Loucy (cell line): ENCODE measurements around the gene SART3.

Experiments used
- H2AFZ ChIP-seq: fragments of 200-600 bp; sonication (generic); 2 replicates; pipeline ENCODE4 v1.6.0; 2016; ENCODE audit warnings: antibody characterized with exemption, mild to moderate bottlenecking, low read length, moderate library complexity
- H3F3A ChIP-seq: fragments of 200-600 bp; 2 replicates; pipeline ENCODE4 v1.6.0; 2016; ENCODE audit warnings: antibody characterized with exemption, low read depth, mild to moderate bottlenecking
- H3K27me3 ChIP-seq: fragments of 200-600 bp; sonication (generic); 2 replicates; pipeline ENCODE4 v1.6.1; 2014; ENCODE audit warnings: low read length, mild to moderate bottlenecking; ENCODE audit not compliant: insufficient read depth, poor library complexity, severe bottlenecking
- H3K36me3 ChIP-seq: fragments of 200-600 bp; sonication (generic); 2 replicates; pipeline ENCODE4 v1.6.1; 2016; ENCODE audit warnings: low read length; ENCODE audit not compliant: insufficient read depth
- H3K4me1 ChIP-seq: fragments of 200-600 bp; sonication (generic); 2 replicates; pipeline ENCODE4 v1.5.1; 2014; ENCODE audit warnings: low read length, mild to moderate bottlenecking; ENCODE audit not compliant: insufficient read depth, poor library complexity, severe bottlenecking
- H3K4me2 ChIP-seq: fragments of 200-600 bp; sonication (generic); 2 replicates; pipeline ENCODE4 v1.6.0; 2014; ENCODE audit warnings: antibody characterized with exemption, low read length, low read depth, mild to moderate bottlenecking; ENCODE audit not compliant: poor library complexity, severe bottlenecking
- H3K4me3 ChIP-seq: fragments of 200-600 bp; sonication (generic); 2 replicates; pipeline ENCODE4 v1.5.1; 2014; ENCODE audit warnings: low read length, mild to moderate bottlenecking, mixed read lengths; ENCODE audit not compliant: poor library complexity, severe bottlenecking
- H3K79me2 ChIP-seq: fragments of 200-600 bp; sonication (generic); 2 replicates; pipeline ENCODE4 v1.6.1; 2014; ENCODE audit warnings: low read length; ENCODE audit not compliant: insufficient read depth
- H3K9ac ChIP-seq: fragments of 200-600 bp; sonication (generic); 2 replicates; pipeline ENCODE4 v1.6.0; 2014; ENCODE audit warnings: mild to moderate bottlenecking, low read depth, low read length, moderate library complexity; ENCODE audit not compliant: poor library complexity, severe bottlenecking
- H3K9me2 ChIP-seq: fragments of 200-600 bp; sonication (generic); replicated peaks from 2 replicates; pipeline ENCODE4 v1.6.1; 2016; ENCODE audit warnings: low read depth, low read length, mixed read lengths
- H3K9me3 ChIP-seq: fragments of 200-600 bp; sonication (generic); 2 replicates; pipeline ENCODE4 v1.6.1; 2014; ENCODE audit warnings: mild to moderate bottlenecking, antibody characterized with exemption, low read length, low read depth; ENCODE audit not compliant: insufficient read depth
- H4K20me1 ChIP-seq: fragments of 200-600 bp; sonication (generic); 2 replicates; pipeline ENCODE4 v1.6.0; 2014; ENCODE audit warnings: antibody characterized with exemption, low read length, mild to moderate bottlenecking; ENCODE audit not compliant: insufficient read depth, poor library complexity, severe bottlenecking
- EZH2phosphoT487 ChIP-seq: fragments of 200-600 bp; IDR thresholded peaks from 2 replicates; pipeline ENCODE4 v1.6.1; 2018; ENCODE audit warnings: antibody characterized with exemption, mild to moderate bottlenecking, moderate library complexity, borderline replicate concordance
- TF ChIP-seq, protein P1 (sequence below): fragments of 200-600 bp; sonication (generic); conservative IDR thresholded peaks from 2 replicates; pipeline ENCODE4 v1.5.1; 2014; ENCODE audit warnings: mild to moderate bottlenecking, antibody characterized with exemption, low read length

SART3 gene

DNA sequence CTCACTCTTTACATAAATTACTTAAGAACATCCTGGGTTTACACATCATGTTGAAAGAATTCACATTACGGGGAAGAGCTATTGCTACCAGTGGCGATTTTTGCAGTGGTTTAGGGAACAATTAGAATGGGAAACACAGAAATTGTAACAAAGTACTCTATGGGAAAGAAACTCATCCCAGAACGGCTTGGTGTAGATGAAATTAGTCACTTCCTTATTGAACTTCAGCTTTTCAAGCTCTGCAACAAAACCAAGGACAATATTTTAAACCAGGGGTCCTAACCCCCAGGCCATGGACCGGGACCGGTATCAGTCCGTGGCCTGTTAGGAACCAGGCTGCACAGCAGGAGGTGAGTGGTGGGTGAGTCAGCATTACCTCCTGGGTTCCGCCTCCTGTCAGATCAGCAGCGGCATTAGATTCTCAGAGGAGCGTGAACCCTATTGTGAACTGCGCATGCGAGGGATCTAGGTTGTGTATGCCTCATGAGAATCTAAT lies 78.2 kb downstream of the SART3 start:
- no peaks in the 10 kb centered on the region for H3K27me3 ChIP-seq
- no peak overlapping the region for H3K4me2 ChIP-seq
- no peaks in the 10 kb centered on the region for H3K9me2 ChIP-seq
- TF ChIP-seq, protein P1, sequence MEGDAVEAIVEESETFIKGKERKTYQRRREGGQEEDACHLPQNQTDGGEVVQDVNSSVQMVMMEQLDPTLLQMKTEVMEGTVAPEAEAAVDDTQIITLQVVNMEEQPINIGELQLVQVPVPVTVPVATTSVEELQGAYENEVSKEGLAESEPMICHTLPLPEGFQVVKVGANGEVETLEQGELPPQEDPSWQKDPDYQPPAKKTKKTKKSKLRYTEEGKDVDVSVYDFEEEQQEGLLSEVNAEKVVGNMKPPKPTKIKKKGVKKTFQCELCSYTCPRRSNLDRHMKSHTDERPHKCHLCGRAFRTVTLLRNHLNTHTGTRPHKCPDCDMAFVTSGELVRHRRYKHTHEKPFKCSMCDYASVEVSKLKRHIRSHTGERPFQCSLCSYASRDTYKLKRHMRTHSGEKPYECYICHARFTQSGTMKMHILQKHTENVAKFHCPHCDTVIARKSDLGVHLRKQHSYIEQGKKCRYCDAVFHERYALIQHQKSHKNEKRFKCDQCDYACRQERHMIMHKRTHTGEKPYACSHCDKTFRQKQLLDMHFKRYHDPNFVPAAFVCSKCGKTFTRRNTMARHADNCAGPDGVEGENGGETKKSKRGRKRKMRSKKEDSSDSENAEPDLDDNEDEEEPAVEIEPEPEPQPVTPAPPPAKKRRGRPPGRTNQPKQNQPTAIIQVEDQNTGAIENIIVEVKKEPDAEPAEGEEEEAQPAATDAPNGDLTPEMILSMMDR, result no peak
- TF ChIP-seq EZH2phosphoT487, result no peak
- peaks cover 12% of the 10 kb centered on the region for H3K4me1 ChIP-seq
- H3K9me3 ChIP-seq, result no peaks in the 10 kb centered on the region
- H3F3A ChIP-seq, result no peaks in the 10 kb centered on the region
- H4K20me1 ChIP-seq, result no peaks in the 10 kb centered on the region
- H3K4me3 ChIP-seq, result no peak overlapping the region
- no peak overlapping the region for H2AFZ ChIP-seq
- no peaks in the 10 kb centered on the region for H3K79me2 ChIP-seq
- H3K9ac ChIP-seq, result no peak overlapping the region
- H3K36me3 ChIP-seq, result no peaks in the 10 kb centered on the region

DNA sequence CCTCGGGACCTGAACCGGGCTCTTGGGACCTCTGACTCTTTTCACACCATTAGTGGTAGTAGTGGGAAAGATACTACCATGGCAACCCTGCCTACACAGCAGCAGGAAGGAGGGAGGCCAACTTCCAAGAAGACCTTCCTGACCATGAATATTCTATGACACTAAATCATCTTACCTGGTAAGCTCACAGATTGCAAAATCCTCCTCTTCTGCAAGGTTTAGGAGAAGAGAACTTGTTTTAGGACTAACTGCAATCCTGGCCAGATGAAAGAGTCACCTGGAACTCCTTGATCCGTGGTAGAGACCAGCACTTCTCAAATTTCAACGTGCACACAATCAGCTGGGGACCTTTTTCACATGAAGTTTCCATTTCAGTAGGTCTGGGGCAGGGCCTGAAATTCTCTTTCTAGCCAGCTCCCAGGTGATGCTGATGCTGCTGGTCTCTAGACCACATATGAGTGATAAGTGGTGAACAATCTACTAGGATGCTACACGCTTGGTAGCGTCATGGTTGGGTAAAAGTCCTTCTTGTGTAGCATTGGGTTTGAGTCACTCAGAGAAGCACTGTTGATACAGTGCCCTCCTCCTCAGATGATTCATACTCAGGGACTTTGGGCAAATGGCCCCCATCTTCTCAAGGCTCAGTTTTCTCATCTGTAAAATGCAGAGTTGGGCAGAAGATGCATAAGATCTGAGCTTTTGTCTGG lies 81.5 kb downstream of the SART3 start:
- TF ChIP-seq, protein P1, result no peak
- no peak for TF ChIP-seq EZH2phosphoT487
- H3K9ac ChIP-seq, result no peak overlapping the region
- H4K20me1 ChIP-seq, result no peaks in the 10 kb centered on the region
- H3K4me1 ChIP-seq, result peaks cover 12% of the 10 kb centered on the region
- H3K27me3 ChIP-seq, result no peaks in the 10 kb centered on the region
- H3K4me3 ChIP-seq, result no peak overlapping the region
- H2AFZ ChIP-seq, result no peak overlapping the region
- H3F3A ChIP-seq, result no peaks in the 10 kb centered on the region
- no peaks in the 10 kb centered on the region for H3K9me3 ChIP-seq
- H3K4me2 ChIP-seq, result no peak overlapping the region
- H3K79me2 ChIP-seq, result no peaks in the 10 kb centered on the region
- H3K36me3 ChIP-seq, result no peaks in the 10 kb centered on the region
- H3K9me2 ChIP-seq, result no peaks in the 10 kb centered on the region

DNA sequence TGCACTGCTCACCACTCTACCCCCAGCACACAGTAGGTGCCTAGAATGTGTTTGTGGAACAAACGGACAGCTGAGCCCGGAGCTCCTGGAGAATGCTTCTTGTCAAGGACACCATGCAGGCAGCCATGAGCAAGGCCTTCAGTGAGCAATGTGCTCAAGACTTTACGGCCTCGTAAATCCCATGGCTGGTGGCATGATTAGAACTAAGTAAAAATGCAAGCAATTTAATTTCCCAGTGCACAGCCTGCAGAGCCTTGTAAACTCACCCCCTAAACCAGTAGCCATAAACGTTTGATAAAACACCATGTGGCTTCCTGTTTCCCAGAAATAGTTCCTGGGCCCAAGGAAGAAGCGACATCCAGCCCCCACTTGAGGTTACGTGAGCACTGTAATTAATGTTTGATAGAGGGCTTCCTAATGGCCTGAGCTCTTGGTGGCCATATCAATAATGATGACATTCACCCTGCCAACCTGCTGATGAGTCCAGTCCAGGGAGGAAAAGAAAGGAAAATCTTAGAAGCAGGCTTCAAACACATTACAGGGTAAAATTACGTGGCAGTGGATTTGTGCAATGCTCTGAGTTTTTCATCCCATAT lies 82.3 kb downstream of the SART3 start:
- Histone ChIP-seq H4K20me1 (no peaks in the 10 kb centered on the region), H3K36me3 (no peaks in the 10 kb centered on the region), H3K9ac (no peak overlapping the region), H2AFZ (no peak overlapping the region), H3K4me3 (no peak overlapping the region), H3K9me3 (no peaks in the 10 kb centered on the region), H3K4me1 (peaks cover 12% of the 10 kb centered on the region), H3K4me2 (peak overlapping the region; percentile 41), H3F3A (no peaks in the 10 kb centered on the region), H3K27me3 (no peaks in the 10 kb centered on the region), H3K79me2 (no peaks in the 10 kb centered on the region), H3K9me2 (no peaks in the 10 kb centered on the region)
- TF ChIP-seq, protein P1, result no peak
- no peak for TF ChIP-seq EZH2phosphoT487
